ENCODE measurements around the gene CCDC184. TPM values are rescaled to one million over a fixed set of nuclear protein-coding genes. Genes with fewer than 3 reads are reported as not detected.
A peak's percentile ranks its signal among the peaks of the same experiment; 100 is the strongest.
"Not testable (repeated sequence)": the region's sequence is repeated elsewhere in the genome, so short reads cannot be mapped to it uniquely, and the experiment has no call there.

CCDC184 gene
- 1.2 TPM for total RNA-seq

DNA sequence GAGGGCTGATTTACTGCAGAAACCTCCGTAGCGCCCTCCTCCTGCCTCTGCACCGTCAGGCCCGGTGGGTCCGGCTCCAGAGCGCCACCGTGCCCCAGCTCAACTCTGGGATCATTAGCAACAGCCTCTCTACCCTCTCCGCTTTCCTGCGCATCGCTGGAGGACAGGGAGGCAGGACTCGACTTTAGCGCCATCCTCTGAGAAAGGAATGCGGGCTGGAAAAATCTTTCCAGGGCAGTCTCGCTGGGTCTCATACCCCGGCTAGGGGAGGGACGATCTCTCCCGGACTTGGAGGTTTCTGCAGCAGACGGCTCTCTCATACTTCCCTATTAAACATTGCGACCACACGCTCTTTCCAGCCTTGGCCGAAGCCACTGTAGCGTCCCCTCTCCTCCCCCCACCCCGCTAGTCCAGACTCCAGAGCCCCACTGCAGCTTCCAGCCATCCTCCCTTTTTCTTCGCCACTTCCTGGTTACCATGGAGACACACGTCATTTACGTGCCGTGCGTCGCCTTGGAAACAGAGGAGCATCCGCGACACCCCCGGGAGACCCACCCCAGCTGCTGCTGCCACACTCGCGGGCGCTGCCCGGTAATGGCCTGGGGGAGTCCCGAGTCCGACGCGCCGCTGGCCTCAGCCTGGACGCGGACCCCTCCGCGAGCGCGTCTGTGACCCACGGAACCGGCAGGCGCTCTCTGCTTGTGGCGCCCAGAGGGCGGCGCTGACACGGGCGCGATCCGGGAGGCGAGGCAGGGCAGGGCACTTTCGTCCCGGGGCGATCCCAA is at the start of gene CCDC184:
CCDC184 (plus strand) TSS at position 554 of the 785 bp plus-strand sequence. CDS start 479 bp downstream, outside the sequence.
- DNase-seq, result peak; percentile 86

- DNase-seq, result no peak
Observed at GRCh38 chr12:48135027-48135426, 48.4 kb upstream of the CCDC184 start.

- DNase-seq, result no peak
Observed at GRCh38 chr12:48142818-48143674, 40.4 kb upstream of the CCDC184 start.

- DNase-seq, result no peak
Observed at GRCh38 chr12:48143898-48144297, 39.5 kb upstream of the CCDC184 start.

GRCh38 chr12:48145981-48146380 is 37.5 kb upstream of the CCDC184 start:
- no peak for DNase-seq

- DNase-seq, result no peak
Observed at GRCh38 chr12:48151103-48151771, 32.2 kb upstream of the CCDC184 start.

- not testable (repeated sequence) for DNase-seq
Observed at GRCh38 chr12:48155786-48156185, 27.7 kb upstream of the CCDC184 start.

GRCh38 chr12:48156652-48157017 is 26.8 kb upstream of the CCDC184 start:
- DNase-seq, result no peak

- DNase-seq, result peak; percentile 100
Observed at GRCh38 chr12:48157018-48157888, 26.2 kb upstream of the CCDC184 start, which contains the start of gene ASB8. Gene ASB8, minus strand, starts transcription at chr12:48157515. Its CDS starts 4,019 bp downstream, at chr12:48153496.

GRCh38 chr12:48157889-48158370 is 25.5 kb upstream of the CCDC184 start:
- DNase-seq, result no peak

DNA sequence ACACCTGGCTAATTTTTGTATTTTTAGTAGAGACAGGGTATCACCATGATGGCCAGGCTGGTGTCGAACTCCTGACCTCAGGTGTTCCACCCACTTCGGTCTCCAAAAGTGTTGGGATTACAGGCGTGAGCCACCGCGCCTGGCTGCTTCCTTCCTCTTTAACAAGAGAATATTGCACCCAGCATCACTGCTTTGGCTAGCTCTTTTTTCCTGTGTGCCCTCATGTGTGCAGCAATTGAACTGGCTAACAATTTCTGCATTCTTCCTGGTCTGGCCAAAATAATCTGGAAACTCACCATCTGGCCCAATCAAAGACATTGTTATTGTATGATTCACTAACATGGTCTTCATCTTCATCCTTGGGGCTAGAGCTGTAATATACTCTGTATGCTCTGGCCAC is 23.4 kb upstream of the CCDC184 start:
- DNase-seq, result no peak

GRCh38 chr12:48160807-48161206 is 22.6 kb upstream of the CCDC184 start:
- DNase-seq, result no peak

DNA sequence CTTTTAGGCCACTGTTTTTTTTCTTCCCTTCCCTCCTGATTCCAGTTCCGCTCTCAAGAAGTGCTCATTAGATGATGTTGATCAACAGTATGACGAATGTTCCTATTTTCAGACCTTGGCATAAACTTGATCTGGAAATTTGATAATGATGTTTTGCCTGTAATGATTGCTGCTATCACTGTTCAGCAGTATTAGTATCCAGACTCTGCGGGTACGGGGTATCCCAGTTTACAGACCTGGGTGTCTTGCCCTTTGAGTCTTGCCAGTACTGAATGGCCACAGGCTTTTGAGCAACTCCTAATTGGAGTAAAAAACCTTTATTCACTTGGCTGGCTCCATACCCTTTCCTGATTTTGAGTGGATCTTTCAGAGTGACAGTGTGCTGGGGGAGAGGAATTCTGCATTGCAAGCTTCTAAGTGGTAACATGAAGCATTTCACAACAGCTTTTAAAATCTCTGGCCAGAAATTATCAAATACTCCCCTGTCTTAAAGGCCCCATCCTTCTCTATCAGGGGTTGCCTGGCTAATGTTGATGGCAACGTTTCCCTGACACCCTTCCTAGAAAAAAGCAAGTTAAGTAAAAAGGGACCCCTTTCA is 20.2 kb upstream of the CCDC184 start:
- no peak for DNase-seq

GRCh38 chr12:48164451-48164850 is 19.0 kb upstream of the CCDC184 start:
- DNase-seq, result no peak

DNA sequence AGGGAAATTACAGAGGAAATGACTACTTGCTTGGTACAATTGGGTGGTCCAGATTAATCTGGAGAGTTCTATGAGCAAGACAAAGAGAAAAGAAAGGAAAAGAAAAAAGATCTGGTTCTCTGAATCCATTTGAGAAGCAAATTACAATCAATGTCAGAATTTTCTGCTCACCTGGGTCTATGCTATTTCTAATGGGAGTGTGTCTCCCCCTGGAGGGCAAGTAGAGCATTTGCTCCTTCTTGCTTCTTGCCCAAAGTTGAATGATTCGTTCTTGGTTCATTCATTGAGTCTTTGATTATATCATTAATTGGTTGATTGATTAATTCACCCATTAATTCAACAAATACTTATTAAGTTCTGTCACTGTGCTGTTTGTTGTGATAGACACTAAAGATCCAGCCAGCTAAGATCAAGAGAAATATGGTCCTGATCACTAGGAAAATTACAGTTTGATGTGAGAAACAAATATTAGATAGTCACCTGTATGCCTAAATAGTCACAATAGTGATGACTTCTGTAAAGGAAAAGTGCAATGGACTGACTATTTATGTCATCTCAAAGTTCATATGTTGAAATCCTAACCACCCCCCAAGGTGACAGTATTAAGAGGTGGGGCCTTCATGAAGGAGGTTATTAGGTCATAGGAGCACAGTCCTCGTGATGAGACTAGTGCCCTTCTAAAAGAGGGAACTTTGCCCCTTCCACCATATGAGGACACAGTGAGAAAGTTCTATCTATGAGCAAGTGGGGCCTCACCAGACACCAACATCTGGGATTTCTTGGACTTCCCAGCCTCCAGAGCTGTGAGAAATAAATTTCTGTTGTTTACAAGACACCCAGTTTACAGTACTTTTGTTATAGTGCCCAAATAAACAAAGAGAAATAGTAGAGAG is 18.1 kb upstream of the CCDC184 start:
- DNase-seq, result peak; percentile 82

- no peak for DNase-seq
Observed at GRCh38 chr12:48169011-48169410, 14.4 kb upstream of the CCDC184 start.

DNA sequence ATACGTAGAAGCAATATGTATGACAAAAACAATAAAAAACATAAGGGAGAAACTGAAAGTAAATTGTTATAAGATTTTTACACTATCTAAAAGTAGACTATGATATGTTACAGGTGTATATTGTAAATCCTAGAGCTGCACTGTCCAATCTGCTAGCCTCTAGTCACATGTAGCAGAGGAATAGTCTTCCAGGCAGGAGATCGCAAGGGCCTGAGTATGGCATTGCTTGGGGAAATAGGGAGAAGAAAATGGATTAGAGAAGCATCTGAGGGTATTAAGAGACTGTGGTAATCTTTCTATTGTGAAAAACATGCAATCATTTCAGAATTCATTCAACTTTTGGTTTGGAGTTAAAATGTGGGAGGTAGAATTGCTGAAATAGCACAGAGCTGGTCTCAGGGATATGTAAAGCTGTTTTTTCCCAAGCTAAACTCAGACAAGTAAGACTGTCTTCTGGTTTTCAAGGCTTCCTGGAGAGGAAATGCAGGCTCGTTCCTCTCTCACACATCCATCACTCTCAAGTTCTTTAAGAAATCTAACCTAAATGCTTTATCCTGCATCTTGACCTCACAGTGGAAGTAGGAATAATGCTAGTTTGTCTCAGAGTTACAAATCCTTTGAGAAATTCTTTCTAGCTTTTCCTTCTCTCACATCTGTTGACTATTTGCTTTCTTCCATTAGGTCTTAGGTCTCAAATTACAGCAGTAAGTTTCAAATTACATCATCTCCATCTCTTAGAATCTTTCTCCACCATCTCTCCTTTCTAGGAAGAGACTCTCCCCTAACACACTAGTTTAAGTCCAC is 7.6 kb upstream of the CCDC184 start:
- peak; percentile 12 for DNase-seq

GRCh38 chr12:48176417-48176751 is 7.1 kb upstream of the CCDC184 start:
- no peak for DNase-seq

DNA sequence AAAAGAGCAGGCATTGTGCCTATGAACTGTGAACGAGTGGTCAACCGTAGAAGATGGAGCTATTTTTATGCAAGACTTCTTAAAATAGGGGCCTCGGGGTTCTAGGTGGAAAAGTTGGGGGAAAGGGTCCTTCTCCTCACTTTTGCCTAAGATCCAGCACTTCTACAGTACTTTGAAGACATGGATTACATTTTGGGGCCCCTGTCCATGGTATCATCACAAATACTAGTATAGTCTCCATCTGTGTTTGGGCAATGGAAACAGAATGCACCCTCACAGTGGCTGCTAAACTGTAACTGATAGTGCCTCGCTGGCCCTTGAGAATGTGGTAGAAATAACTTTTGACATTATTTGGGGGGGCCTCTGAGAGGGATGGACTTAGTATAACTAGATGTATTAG is 5.5 kb upstream of the CCDC184 start:
- DNase-seq, result no peak
